NT2/D1 (cell line): ENCODE measurements around the gene RAB11FIP4.

Source experiments
- DNase-seq: peaks from one replicate; pipeline ENCODE4 v3.0.0-alpha.2; 2011; ENCODE audit warnings: low read depth, low spot score
- H3K27me3 ChIP-seq: 2 replicates; pipeline ENCODE4 v1.6.0; 2011; ENCODE audit warnings: mild to moderate bottlenecking; ENCODE audit not compliant: insufficient read length, insufficient read depth
- H3K36me3 ChIP-seq: 2 replicates; pipeline ENCODE4 v1.6.1; 2011; ENCODE audit warnings: mild to moderate bottlenecking, low read length, mixed read lengths; ENCODE audit not compliant: insufficient read depth, insufficient read length
- H3K4me1 ChIP-seq: 2 replicates; pipeline ENCODE4 v1.5.1; 2011; ENCODE audit not compliant: insufficient read depth, insufficient read length
- H3K4me3 ChIP-seq: 2 replicates; pipeline ENCODE4 v1.5.1; 2011; ENCODE audit warnings: low read depth; ENCODE audit not compliant: insufficient read length
- H3K9ac ChIP-seq: 2 replicates; pipeline ENCODE4 v1.6.0; 2011; ENCODE audit warnings: low read depth; ENCODE audit not compliant: insufficient read length
- H3K9me3 ChIP-seq: 2 replicates; pipeline ENCODE4 v1.5.1; 2011; ENCODE audit warnings: mild to moderate bottlenecking, low read length; ENCODE audit not compliant: insufficient read depth
- SUZ12 ChIP-seq: IDR thresholded peaks from 2 replicates; pipeline ENCODE4 v1.6.1; 2011; ENCODE audit not compliant: insufficient read length, insufficient read depth; ENCODE audit errors: extremely low read depth
- YY1 ChIP-seq: IDR thresholded peaks from 2 replicates; pipeline ENCODE4 v1.6.1; 2011; ENCODE audit not compliant: insufficient read length, insufficient read depth
- ZNF274 ChIP-seq: IDR thresholded peaks from 2 replicates; pipeline ENCODE4 v1.6.1; 2011; ENCODE audit warnings: mild to moderate bottlenecking, low read depth, low read length

The RAB11FIP4 gene

DNA sequence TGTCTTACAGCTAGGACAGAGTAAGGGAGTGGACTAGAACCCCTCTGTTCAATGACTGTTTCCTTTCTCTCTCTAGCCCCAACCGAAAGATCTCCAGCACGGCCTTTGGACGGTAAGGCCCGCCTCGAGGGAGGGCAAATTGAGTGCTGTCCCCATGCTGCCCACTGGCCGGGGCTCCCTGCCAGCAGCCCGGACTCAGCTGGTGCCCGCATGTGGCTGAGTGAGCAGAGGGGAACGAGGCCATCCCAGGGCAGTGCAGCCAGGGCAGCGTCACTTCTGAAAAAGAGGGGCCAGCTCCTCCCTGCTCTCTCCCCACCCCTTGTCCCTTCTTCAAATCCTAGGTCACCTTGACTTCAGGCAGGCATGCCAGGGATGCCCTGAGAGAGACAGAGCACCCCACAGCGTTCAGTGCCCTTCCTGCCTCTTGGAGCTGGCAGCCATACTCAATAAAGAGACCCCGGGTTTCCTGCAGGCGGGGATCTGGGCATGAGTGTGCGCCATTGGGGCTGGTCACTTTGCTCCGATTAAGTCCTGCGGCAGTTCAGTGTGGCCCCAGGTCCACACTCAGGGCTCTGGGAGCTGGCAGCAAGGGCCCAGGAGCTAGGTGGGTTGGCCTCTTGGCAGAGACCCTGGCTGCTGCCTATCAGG lies 130.9 kb downstream of the RAB11FIP4 start:
- H3K36me3 ChIP-seq = peaks cover 5% of the 10 kb centered on the region
- peaks cover 16% of the 10 kb centered on the region for H3K4me1 ChIP-seq
- H3K9ac ChIP-seq = no peak overlapping the region
- peaks cover 11% of the 10 kb centered on the region; the same call in 1 of the 2 replicates for H3K9me3 ChIP-seq
- H3K4me3 ChIP-seq = no peak overlapping the region
- H3K27me3 ChIP-seq = no peaks in the 10 kb centered on the region
- no peak for DNase-seq
- TF ChIP-seq ZNF274 = no peak
- no peak for TF ChIP-seq YY1
- no peak for TF ChIP-seq SUZ12

DNA sequence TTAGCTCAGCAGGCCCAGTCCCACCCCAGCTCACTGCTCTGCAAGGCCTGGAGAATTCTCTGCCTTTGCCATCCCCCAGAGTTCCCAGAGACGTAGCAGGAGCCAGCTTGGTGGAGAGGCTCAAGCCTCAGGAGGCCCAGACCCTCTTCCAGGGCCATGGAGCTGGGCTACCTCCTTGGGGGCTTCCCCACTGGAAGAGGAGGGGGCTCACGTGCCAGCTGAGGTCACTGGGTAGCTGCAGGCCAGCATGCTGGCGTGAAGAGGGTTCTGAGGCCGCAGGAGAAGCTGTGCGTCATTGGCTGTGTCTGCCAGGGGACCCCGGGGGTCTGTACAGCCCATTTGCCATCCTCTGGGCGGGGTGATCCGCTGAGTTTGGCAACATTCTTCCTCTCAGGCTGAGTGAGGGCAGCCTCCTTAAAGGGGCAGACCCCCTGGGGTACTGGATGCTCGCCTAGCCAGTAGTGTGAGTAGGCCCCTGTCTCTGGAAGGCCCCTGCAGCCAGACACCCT lies 131.6 kb downstream of the RAB11FIP4 start:
- TF ChIP-seq SUZ12 (no peak), YY1 (no peak), ZNF274 (no peak)
- peaks cover 16% of the 10 kb centered on the region for H3K4me1 ChIP-seq
- DNase-seq = no peak
- peaks cover 5% of the 10 kb centered on the region for H3K36me3 ChIP-seq
- no peaks in the 10 kb centered on the region for H3K27me3 ChIP-seq
- H3K4me3 ChIP-seq = no peak overlapping the region
- peak overlapping the region; percentile 21 for H3K9ac ChIP-seq
- H3K9me3 ChIP-seq = peaks cover 11% of the 10 kb centered on the region; the same call in 1 of the 2 replicates

DNA sequence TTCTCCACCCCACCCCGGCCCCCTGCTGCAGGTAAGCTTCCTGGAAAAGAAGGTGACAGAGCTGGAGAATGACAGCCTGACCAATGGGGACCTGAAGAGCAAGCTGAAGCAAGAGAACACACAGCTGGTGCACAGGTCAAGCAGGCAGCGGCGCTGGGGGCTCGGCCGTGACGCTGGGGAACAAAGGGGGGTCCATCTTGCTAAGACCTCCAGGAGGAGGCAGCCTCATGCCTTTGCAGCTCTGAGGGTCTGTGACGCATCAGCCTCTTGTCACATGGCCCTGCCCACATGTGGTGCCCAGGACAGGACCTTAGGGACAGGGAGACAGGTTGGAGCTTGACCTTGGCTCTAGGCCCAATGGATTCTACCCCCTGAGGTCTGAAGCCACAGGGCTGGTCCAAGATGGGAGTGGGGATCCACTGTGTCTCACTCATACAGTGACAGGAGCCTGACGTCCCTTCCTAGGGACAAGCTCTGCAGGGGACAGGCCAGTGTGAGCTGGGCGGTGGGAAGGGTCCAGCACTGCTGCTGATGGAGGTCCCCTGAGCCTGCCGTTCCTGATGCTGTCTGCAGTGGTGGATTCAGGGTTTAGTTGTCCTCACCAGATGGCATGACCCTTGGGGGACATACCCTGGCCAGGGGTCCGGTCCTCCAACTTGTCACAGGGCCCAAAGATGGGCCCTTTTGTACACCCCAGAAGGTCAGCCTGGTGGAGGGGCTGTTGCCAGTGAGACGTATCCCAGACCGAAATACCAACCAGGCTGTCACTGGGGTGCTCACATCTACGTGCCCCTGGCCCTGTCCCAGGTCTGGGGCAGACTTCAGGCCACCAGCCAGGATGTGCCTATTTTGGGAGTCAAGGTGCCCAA lies 132.6 kb downstream of the RAB11FIP4 start:
- DNase-seq = no peak
- Histone ChIP-seq H3K4me1 (peaks cover 16% of the 10 kb centered on the region), H3K36me3 (peaks cover 13% of the 10 kb centered on the region), H3K27me3 (no peaks in the 10 kb centered on the region), H3K9me3 (peaks cover 11% of the 10 kb centered on the region; the same call in 1 of the 2 replicates), H3K4me3 (no peak overlapping the region), H3K9ac (no peak overlapping the region)
- TF ChIP-seq YY1 = no peak
- TF ChIP-seq SUZ12 = no peak
- TF ChIP-seq ZNF274 = no peak

DNA sequence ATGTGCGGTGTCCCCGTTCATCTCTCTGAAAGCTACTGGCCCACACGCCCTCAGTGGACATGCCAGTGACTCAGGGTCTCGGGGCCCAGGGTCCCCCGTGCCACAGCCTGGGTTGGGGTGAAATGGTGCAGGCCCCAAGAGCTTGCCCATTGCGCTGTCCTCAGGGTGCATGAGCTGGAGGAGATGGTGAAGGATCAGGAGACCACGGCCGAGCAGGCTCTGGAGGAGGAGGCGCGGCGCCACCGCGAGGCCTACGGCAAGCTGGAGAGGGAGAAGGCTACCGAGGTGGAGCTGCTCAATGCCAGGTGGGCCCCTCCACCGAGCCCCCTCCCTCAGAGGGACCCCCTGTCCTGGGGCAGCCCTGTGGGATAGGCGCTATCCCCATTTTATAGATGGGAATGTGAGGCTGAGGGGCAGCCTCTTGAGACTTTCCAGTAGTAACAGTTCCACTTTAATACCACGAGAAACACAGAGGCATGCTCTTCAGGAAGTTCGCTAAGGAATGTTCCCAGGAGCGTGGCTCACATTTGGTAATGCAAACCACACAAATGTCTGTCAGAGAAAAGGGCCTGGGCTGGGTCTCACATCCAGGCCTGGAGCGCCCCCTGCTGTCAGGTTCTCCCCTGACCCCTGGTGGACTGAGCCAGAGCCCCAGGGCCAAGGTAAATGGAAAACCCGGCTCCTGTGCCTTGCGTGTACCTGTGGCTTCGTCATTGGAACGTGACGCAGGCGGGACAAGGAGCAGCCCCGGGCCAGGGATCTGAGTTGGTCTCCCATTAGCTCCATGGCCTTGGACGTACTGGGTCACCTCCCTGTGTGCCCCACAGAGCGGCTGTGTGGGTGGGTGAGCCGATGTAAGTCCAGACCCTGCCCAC lies 133.7 kb downstream of the RAB11FIP4 start:
- TF ChIP-seq ZNF274 (no peak), SUZ12 (no peak), YY1 (no peak)
- peaks cover 13% of the 10 kb centered on the region for H3K36me3 ChIP-seq
- peaks cover 19% of the 10 kb centered on the region for H3K4me1 ChIP-seq
- no peaks in the 10 kb centered on the region for H3K27me3 ChIP-seq
- H3K9ac ChIP-seq = no peak overlapping the region
- peaks cover 11% of the 10 kb centered on the region; the same call in 1 of the 2 replicates for H3K9me3 ChIP-seq
- no peak overlapping the region for H3K4me3 ChIP-seq
- peak; percentile 71 for DNase-seq

- Histone ChIP-seq H3K9ac (no peak overlapping the region), H3K36me3 (peaks cover 13% of the 10 kb centered on the region)
- DNase-seq = no peak
Observed at GRCh38 chr17:31525801-31526549, 134.5 kb downstream of the RAB11FIP4 start.

DNA sequence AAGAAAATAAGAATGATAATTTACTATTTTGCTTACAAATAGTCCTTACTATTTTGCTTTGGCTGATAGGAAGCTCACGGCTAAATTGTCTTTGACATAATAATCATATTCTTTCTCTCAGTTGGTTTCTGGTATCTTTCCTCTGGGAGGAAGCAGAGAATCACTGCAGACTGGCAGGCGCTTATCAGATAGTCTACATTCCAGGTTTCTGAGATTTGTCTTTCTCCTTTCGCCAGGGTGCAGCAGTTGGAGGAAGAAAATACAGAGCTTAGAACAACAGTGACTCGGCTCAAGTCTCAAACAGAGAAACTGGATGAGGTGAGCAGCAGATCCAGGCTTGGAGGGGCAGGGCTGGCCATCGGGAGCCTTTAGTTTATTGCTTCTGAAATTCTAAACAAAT lies 136.1 kb downstream of the RAB11FIP4 start:
- Histone ChIP-seq H3K9me3 (peaks cover 11% of the 10 kb centered on the region; the same call in 1 of the 2 replicates), H3K27me3 (no peaks in the 10 kb centered on the region), H3K36me3 (peaks cover 18% of the 10 kb centered on the region), H3K4me3 (no peak overlapping the region), H3K4me1 (peaks cover 16% of the 10 kb centered on the region), H3K9ac (no peak overlapping the region)
- no peak for TF ChIP-seq ZNF274
- TF ChIP-seq SUZ12 = no peak
- TF ChIP-seq YY1 = no peak
- DNase-seq = no peak

More at GRCh38 chr17:31525801-31526549, 134.5 kb downstream of the RAB11FIP4 start:
- no peaks in the 10 kb centered on the region for H3K27me3 ChIP-seq
- H3K4me1 ChIP-seq = peaks cover 21% of the 10 kb centered on the region
- H3K4me3 ChIP-seq = no peak overlapping the region
- H3K9me3 ChIP-seq = peaks cover 11% of the 10 kb centered on the region; the same call in 1 of the 2 replicates
- TF ChIP-seq YY1 = no peak
- no peak for TF ChIP-seq SUZ12
- no peak for TF ChIP-seq ZNF274
